Bronchial epithelial cell (primary cell): ENCODE data around the gene SFTPB. TPM values are rescaled to one million over a fixed set of nuclear protein-coding genes. Genes with fewer than 3 reads are reported as not detected.

Experiments used
- DNase-seq: peaks from one replicate; pipeline ENCODE4 v3.0.0-alpha.2; 2010; ENCODE audit warnings: low read depth
- FAIRE-seq: peaks from 2 replicates; lab custom pipeline; 2011; peaks lifted over from hg19 to GRCh38; lab: Jason Lieb, UNC
- H3K27me3 ChIP-seq: 2 replicates; pipeline ENCODE4 v1.5.1; 2011; ENCODE audit warnings: low read length; ENCODE audit not compliant: control insufficient read depth, insufficient read depth
- H3K36me3 ChIP-seq: 2 replicates; pipeline ENCODE4 v1.5.1; 2011; ENCODE audit warnings: low read length; ENCODE audit not compliant: control insufficient read depth, insufficient read depth
- H3K4me3 ChIP-seq: 2 replicates; pipeline ENCODE4 v1.5.1; 2011; ENCODE audit warnings: mild to moderate bottlenecking, low read depth, low read length, control low read depth
- CTCF ChIP-seq: IDR thresholded peaks from 2 replicates; pipeline ENCODE4 v1.5.1; 2011; ENCODE audit warnings: mild to moderate bottlenecking, moderate library complexity, low read length, control low read depth, inconsistent platforms; ENCODE audit not compliant: insufficient read depth, severe bottlenecking
- total RNA-seq: library from RNA; depleted of rRNA; stranded (reverse); fragments of >200 nt; gene quantifications from 2 replicates; pipeline ENCODE4 v1.2.1, GENCODE V29; 2014

SFTPB gene
- total RNA-seq, 1 donor from 2014 or later = not detected

- Histone ChIP-seq H3K4me3 (no peak overlapping the region), H3K27me3 (peaks cover 4% of the 10 kb centered on the region), H3K36me3 (no peaks in the 10 kb centered on the region)
- FAIRE-seq (no peak), DNase-seq (no peak)
- TF ChIP-seq CTCF = no peak
Measured at GRCh38 chr2:85695121-85695520, 27.1 kb upstream of the SFTPB start.

GRCh38 chr2:85694052-85695025 lies 26.3 kb upstream of the SFTPB start, which contains the start of gene GNLY:
TSS of gene GNLY (plus strand) at chr2:85694358. CDS start at chr2:85694419, 61 bp downstream.
- no peaks in the 10 kb centered on the region for H3K36me3 ChIP-seq
- no peak for TF ChIP-seq CTCF
- no peak within 1 kb of the TSS for H3K4me3 ChIP-seq
- H3K27me3 ChIP-seq = peaks cover 4% of the 10 kb centered on the region
- DNase-seq (no peak), FAIRE-seq (no peak)

GRCh38 chr2:85692039-85692645 lies 24.1 kb upstream of the SFTPB start:
- TF ChIP-seq CTCF = no peak
- DNase-seq (no peak), FAIRE-seq (no peak)

GRCh38 chr2:85690932-85691331 lies 22.9 kb upstream of the SFTPB start:
- TF ChIP-seq CTCF = no peak
- peaks cover 3% of the 10 kb centered on the region for H3K27me3 ChIP-seq
- H3K36me3 ChIP-seq = no peaks in the 10 kb centered on the region
- no peak overlapping the region for H3K4me3 ChIP-seq
- no peak for DNase-seq
- no peak for FAIRE-seq

More at GRCh38 chr2:85692039-85692645, 24.1 kb upstream of the SFTPB start:
- Histone ChIP-seq H3K4me3 (no peak overlapping the region), H3K27me3 (peaks cover 4% of the 10 kb centered on the region), H3K36me3 (no peaks in the 10 kb centered on the region)

GRCh38 chr2:85684806-85685205 lies 16.8 kb upstream of the SFTPB start:
- Histone ChIP-seq H3K27me3 (peaks cover 2% of the 10 kb centered on the region), H3K36me3 (no peaks in the 10 kb centered on the region), H3K4me3 (no peak overlapping the region)
- FAIRE-seq (no peak), DNase-seq (no peak)
- TF ChIP-seq CTCF = no peak
